H1 (cell line): Measurements from ENCODE around the gene PDGFB. TPM values are rescaled to one million over a fixed set of nuclear protein-coding genes. Genes with fewer than 3 reads are reported as not detected.
A peak's percentile ranks its signal among the peaks of the same experiment; 100 is the strongest.

Experiments
- CTCF ChIA-PET: fragments of 300-600 bp; sonication (Branson Sonifier 250); formaldehyde crosslinking; loops from one replicate; lab custom pipeline; 2021; ENCODE audit not compliant: partially characterized antibody; lab: Charles Lee
- POLR2A ChIA-PET: fragments of 300-600 bp; sonication (Branson Sonifier 250); formaldehyde crosslinking; loops from one replicate; lab custom pipeline; 2021; ENCODE audit warnings: inconsistent platforms; ENCODE audit not compliant: partially characterized antibody; lab: Charles Lee
- DNase-seq, 2 experiments: peaks; one replicate each; pipeline versions ENCODE4 v3.0.0 to v3.0.0-alpha.2; 2010 to 2022; ENCODE audit warnings: low spot score in 2 of 2, low read depth in 1 of 2, mixed read lengths in 1 of 2
- FAIRE-seq: peaks from 2 replicates; lab custom pipeline; 2011; peaks lifted over from hg19 to GRCh38; lab: Jason Lieb, UNC
- H2AFZ ChIP-seq: 2 replicates; pipeline ENCODE4 v1.8.1; 2012; ENCODE audit warnings: low read length, inconsistent platforms
- H2AK5ac ChIP-seq: 2 replicates; pipeline ENCODE4 v1.6.1; 2013; ENCODE audit warnings: low read depth, low read length
- H2BK120ac ChIP-seq: replicated peaks from 2 replicates; pipeline ENCODE3; 2013; ENCODE audit warnings: low read depth, low read length, inconsistent platforms
- H2BK12ac ChIP-seq: 2 replicates; pipeline ENCODE4 v1.6.1; 2013; ENCODE audit warnings: low read depth, low read length
- H2BK15ac ChIP-seq: 2 replicates; pipeline ENCODE4 v1.6.1; 2013; ENCODE audit warnings: low read length
- H2BK20ac ChIP-seq: 2 replicates; pipeline ENCODE4 v1.6.1; 2013; ENCODE audit warnings: low read length
- H2BK5ac ChIP-seq: 2 replicates; pipeline ENCODE4 v1.6.1; 2013; ENCODE audit warnings: low read depth, low read length
- H3K14ac ChIP-seq: 2 replicates; pipeline ENCODE4 v1.6.1; 2013; ENCODE audit warnings: inconsistent platforms; ENCODE audit not compliant: insufficient read length
- H3K18ac ChIP-seq: 2 replicates; pipeline ENCODE4 v1.6.1; 2013; ENCODE audit warnings: low read length; ENCODE audit errors: extremely low read depth
- H3K23ac ChIP-seq: 2 replicates; pipeline ENCODE4 v1.6.1; 2013; ENCODE audit warnings: inconsistent platforms; ENCODE audit not compliant: insufficient read length
- H3K23me2 ChIP-seq: 2 replicates; pipeline ENCODE4 v1.6.1; 2013; ENCODE audit warnings: low read depth, low read length
- H3K27ac ChIP-seq: 2 replicates; pipeline ENCODE4 v1.6.1; 2011; ENCODE audit warnings: low read depth, low read length, inconsistent platforms
- H3K27me3 ChIP-seq, 4 experiments: replicated peaks in 1 of 4; 1 replicate in 1 of 4; 2 replicates in 3 of 4; pipeline versions ENCODE4 v1.6.1 to v1.8.1; 2011 to 2013; ENCODE audit warnings: low read length in 3 of 4, mild to moderate bottlenecking in 3 of 4, inconsistent platforms in 2 of 4, mixed read lengths in 2 of 4, moderate library complexity in 1 of 4; ENCODE audit not compliant: control insufficient read depth in 3 of 4, insufficient read depth in 3 of 4; ENCODE audit errors: extremely low read depth in 1 of 4
- H3K36me3 ChIP-seq, 4 experiments: 2 replicates each; pipeline versions ENCODE4 v1.6.1 to v1.8.1; 2011 to 2013; ENCODE audit warnings: mild to moderate bottlenecking in 4 of 4, low read length in 3 of 4, moderate library complexity in 2 of 4, control low read depth in 1 of 4, inconsistent platforms in 1 of 4; ENCODE audit not compliant: insufficient read depth in 4 of 4, control insufficient read depth in 2 of 4
- H3K4ac ChIP-seq: replicated peaks from 2 replicates; pipeline ENCODE3; 2013; ENCODE audit warnings: low read length, low read depth, mixed read lengths, inconsistent platforms; ENCODE audit not compliant: insufficient read length
- H3K4me1 ChIP-seq, 4 experiments: replicated peaks in 1 of 4; 1 replicate in 1 of 4; 2 replicates in 3 of 4; pipeline versions ENCODE4 v1.6.1 to v1.8.1; 2011 to 2013; ENCODE audit warnings: low read length in 3 of 4, inconsistent platforms in 2 of 4, mixed read lengths in 1 of 4; ENCODE audit not compliant: insufficient read depth in 4 of 4, control insufficient read depth in 3 of 4
- H3K4me2 ChIP-seq, 2 experiments: 2 replicates each; pipeline versions ENCODE4 v1.6.1 to v1.8.1; 2011 to 2013; ENCODE audit warnings: low read depth in 2 of 2, low read length in 2 of 2, control low read depth in 1 of 2, inconsistent platforms in 1 of 2, mild to moderate bottlenecking in 1 of 2; ENCODE audit not compliant: insufficient read depth in 1 of 2
- H3K4me3 ChIP-seq, 4 experiments: fragments of 200-600, 300-600 bp in 1 of 4; sonication (generic), shearing (Covaris generic), sonication (Bioruptor Twin) in 1 of 4; 2 replicates each; pipeline versions ENCODE4 v1.5.1 to v1.8.1; 2011 to 2016; ENCODE audit warnings: low read length in 4 of 4, low read depth in 3 of 4, control low read depth in 2 of 4, inconsistent platforms in 2 of 4, mild to moderate bottlenecking in 2 of 4, mixed read lengths in 1 of 4, moderate library complexity in 1 of 4; ENCODE audit not compliant: insufficient read depth in 2 of 4; ENCODE audit errors: extremely low read depth in 1 of 4
- H3K56ac ChIP-seq: replicated peaks from 2 replicates; pipeline ENCODE3; 2013; ENCODE audit warnings: low read depth, mild to moderate bottlenecking, mixed read lengths, low read length, inconsistent platforms; ENCODE audit not compliant: insufficient read length
- H3K79me1 ChIP-seq: 2 replicates; pipeline ENCODE4 v1.6.1; 2013; ENCODE audit warnings: low read depth, low read length, control low read depth
- H3K79me2 ChIP-seq, 2 experiments: 2 replicates each; pipeline versions ENCODE4 v1.6.1 to v1.8.1; 2012 to 2013; ENCODE audit warnings: low read length in 2 of 2, mild to moderate bottlenecking in 2 of 2, inconsistent platforms in 1 of 2; ENCODE audit not compliant: insufficient read depth in 2 of 2, control insufficient read depth in 1 of 2
- H3K9ac ChIP-seq, 4 experiments: replicated peaks in 1 of 4; 1 replicate in 1 of 4; 2 replicates in 3 of 4; pipeline versions ENCODE4 v1.6.1 to v1.8.1; 2011 to 2013; ENCODE audit warnings: low read depth in 3 of 4, low read length in 3 of 4, control low read depth in 2 of 4, mild to moderate bottlenecking in 2 of 4, moderate library complexity in 2 of 4, inconsistent platforms in 1 of 4; ENCODE audit errors: extremely low read depth in 1 of 4
- H3K9me3 ChIP-seq, 2 experiments: 2 replicates each; pipeline versions ENCODE4 v1.6.1 to v1.8.1; 2012 to 2013; ENCODE audit warnings: mild to moderate bottlenecking in 2 of 2, moderate library complexity in 2 of 2, control low read depth in 1 of 2, inconsistent platforms in 1 of 2, low read depth in 1 of 2, low read length in 1 of 2, mixed read lengths in 1 of 2; ENCODE audit not compliant: insufficient read depth in 2 of 2
- H4K20me1 ChIP-seq, 2 experiments: replicated peaks in 1 of 2; 2 replicates each; pipeline versions ENCODE3 to v1.8.1; 2011 to 2013; ENCODE audit warnings: inconsistent platforms in 2 of 2, low read length in 2 of 2, mild to moderate bottlenecking in 1 of 2; ENCODE audit not compliant: insufficient read depth in 2 of 2, control insufficient read depth in 1 of 2
- H4K5ac ChIP-seq: 2 replicates; pipeline ENCODE4 v1.6.1; 2013; ENCODE audit warnings: low read length, low read depth, mixed read lengths, inconsistent platforms; ENCODE audit not compliant: insufficient read length
- H4K8ac ChIP-seq: 2 replicates; pipeline ENCODE4 v1.8.0; 2013; ENCODE audit warnings: mild to moderate bottlenecking, moderate library complexity, low read length, inconsistent platforms; ENCODE audit not compliant: insufficient read depth; ENCODE audit errors: extremely low read depth
- H4K91ac ChIP-seq: replicated peaks from 2 replicates; pipeline ENCODE3; 2013; ENCODE audit warnings: low read length, mixed read lengths, inconsistent platforms; ENCODE audit not compliant: insufficient read length
- CBX8 ChIP-seq: fragments of 300-800, 300-1000 bp; sonication (generic); IDR thresholded peaks from 2 replicates; pipeline ENCODE4 v1.7.1; 2016; ENCODE audit warnings: low read depth, low read length, borderline replicate concordance
- CHD2 ChIP-seq: IDR thresholded peaks from 2 replicates; pipeline ENCODE4 v1.6.1; 2012; ENCODE audit warnings: low read length, improper control_type of control experiment
- GTF2F1 ChIP-seq: IDR thresholded peaks from 2 replicates; pipeline ENCODE4 v1.6.1; 2012; ENCODE audit warnings: low read depth, low read length, improper control_type of control experiment, borderline replicate concordance
- HDAC2 ChIP-seq, 2 experiments: fragments of 300-600 bp in 1 of 2; sonication (generic) in 1 of 2; IDR thresholded peaks; 2 replicates each; pipeline ENCODE4 v1.6.1; 2011 to 2012; ENCODE audit warnings: low read depth in 2 of 2, low read length in 2 of 2, mild to moderate bottlenecking in 2 of 2, moderate library complexity in 2 of 2, borderline replicate concordance in 1 of 2, inconsistent platforms in 1 of 2
- HDAC6 ChIP-seq: IDR thresholded peaks from one replicate; pipeline ENCODE4 v1.7.1; 2012; ENCODE audit warnings: low read depth, mild to moderate bottlenecking, inconsistent platforms, low read length, moderate library complexity
- KDM1A ChIP-seq: fragments of 200-600, 300-600 bp; sonication (generic); IDR thresholded peaks from 2 replicates; pipeline ENCODE4 v1.7.1; 2016; ENCODE audit warnings: mild to moderate bottlenecking, low read length, borderline replicate concordance
- KDM5A ChIP-seq: fragments of 200-600 bp; IDR thresholded peaks from 2 replicates; pipeline ENCODE4 v1.7.1; 2012; ENCODE audit warnings: mild to moderate bottlenecking, low read length, inconsistent platforms, mixed read lengths
- NANOG ChIP-seq: IDR thresholded peaks from 2 replicates; pipeline ENCODE4 v1.6.1; 2011; ENCODE audit warnings: low read length, low read depth, mild to moderate bottlenecking, inconsistent platforms; ENCODE audit not compliant: insufficient read depth, poor library complexity, severe bottlenecking
- POLR2AphosphoS5 ChIP-seq: IDR thresholded peaks from 2 replicates; pipeline ENCODE4 v1.6.1; 2011; ENCODE audit warnings: low read depth, low read length
- SP2 ChIP-seq: IDR thresholded peaks from 2 replicates; pipeline ENCODE4 v1.6.1; 2012; ENCODE audit warnings: mild to moderate bottlenecking, low read length, inconsistent platforms
- WGBS, 2 experiments: shearing (Covaris generic) in 1 of 2; methylation state at CpG; one replicate each; pipeline versions ENCODE4 v1.1.6 to v1.1.7; 2013 to 2015; ENCODE audit warnings: low lambda C conversion rate in 2 of 2, mixed read lengths in 2 of 2, inconsistent platforms in 1 of 2, low coverage in 1 of 2, missing lambda C conversion rate in 1 of 2; ENCODE audit not compliant: insufficient replicate concordance in 2 of 2, insufficient coverage in 1 of 2, insufficient read length in 1 of 2; ENCODE audit errors: extremely low coverage in 1 of 2, missing lambda C conversion rate in 1 of 2; 5-methylcytosine and 5-hydroxymethylcytosine counted together
- polyA plus RNA-seq, 7 experiments: library from polyadenylated mRNA; depleted of rRNA in 3 of 7; stranded (reverse) in 5 of 7; unstranded in 2 of 7; fragments of >200 nt in 5 of 7; fragments of 200-250 nt in 2 of 7; gene quantifications; 1 replicate in 5 of 7; 2 replicates in 1 of 7; 4 replicates in 1 of 7; pipeline versions ENCODE4 v1.2.1 to v1.2.3, GENCODE V29; 2011 to 2013; ENCODE audit warnings: missing spikeins in 2 of 7, mixed read lengths in 2 of 7
- total RNA-seq: library from RNA; stranded (reverse); fragmentation: NEBNext Ultra II Directional; extraction: Animal tissue kit (Norgen Biotek cat#: 25700); gene quantifications from 2 replicates; pipeline ENCODE4 v1.2.1, GENCODE V29; 2021
- TF ChIP-seq, protein P1 (sequence below): IDR thresholded peaks from 2 replicates; pipeline ENCODE4 v1.6.1; 2012; ENCODE audit warnings: inconsistent platforms

The PDGFB gene
- total and polyA plus RNA-seq, 2 of the 8 experiments (the other 6 are each of a cell fraction or from before 2014, with no cell fraction given) = 3.9 to 8.5 TPM

DNA sequence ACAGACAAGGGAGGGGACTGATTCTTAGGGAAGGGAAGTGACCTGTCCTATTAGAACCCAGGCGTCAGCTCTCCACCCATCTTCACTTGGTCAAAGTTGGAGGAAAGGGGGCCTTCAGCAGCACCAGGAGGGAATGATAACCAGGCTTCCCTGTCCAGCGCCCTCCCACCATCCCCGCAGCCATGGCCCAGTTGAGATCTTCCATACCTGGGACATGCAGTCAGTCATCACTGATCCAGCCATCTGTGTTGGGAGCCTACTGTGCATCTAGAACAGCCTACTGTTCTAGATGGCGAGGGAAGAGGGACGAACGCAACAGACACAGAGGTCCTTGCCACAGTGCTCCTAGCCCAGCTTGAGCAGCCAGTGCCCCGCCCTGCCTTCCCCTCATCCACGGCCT, 40.6 kb downstream of the PDGFB start:
- Histone ChIP-seq H3K36me3 (no peaks in the 10 kb centered on the region), H3K23ac (no peak overlapping the region), H2BK15ac (0 out of 2 replicates have a peak overlapping the region, but pooled peaks have one; percentile 21), H3K23me2 (no peaks in the 10 kb centered on the region), H2AK5ac (no peak overlapping the region), H3K56ac (no peak overlapping the region), H2BK120ac (no peak overlapping the region), H4K8ac (no peak overlapping the region), H3K4me1 (peaks cover 0 to 9% (median 4%) of the 10 kb centered on the region in 4 experiments; a peak in 5 of 7 replicates), H3K27me3 (no peaks in the 10 kb centered on the region), H4K5ac (no peak overlapping the region), H3K4ac (no peak overlapping the region), H3K79me1 (no peaks in the 10 kb centered on the region), H3K4me3 (no peak overlapping the region), H2BK5ac (peak overlapping the region; percentile 54; the same call in 1 of the 2 replicates), H3K9ac (no peak overlapping the region), H3K79me2 (no peaks in the 10 kb centered on the region), H4K20me1 (no peaks in the 10 kb centered on the region), H3K4me2 (no peak overlapping the region), H3K18ac (peak overlapping the region; percentile 9), H3K14ac (no peak overlapping the region), H3K27ac (no peak overlapping the region), H2AFZ (no peak overlapping the region), H3K9me3 (no peaks in the 10 kb centered on the region), H4K91ac (peak overlapping the region; percentile 11), H2BK20ac (no peak overlapping the region)
- POLR2A ChIA-PET = interaction anchor here (0.7 to 3.6 kb wide), 9 partner anchors 10 to 115 kb away, joined by 3 to 20 read pairs (median 6); partner anchors contain the start of gene RPL3
- CTCF ChIA-PET = interaction anchor here (1.1 to 1.7 kb wide), 4 partner anchors 10 to 113 kb away, joined by 3 to 5 read pairs (median 4); no protein-coding TSS in a partner anchor
- DNase-seq (no peak), FAIRE-seq (no peak)
- WGBS, 2 experiments = 94% methylated on average over 8 of the region's 8 CpGs; no CpG with 5 or more reads in 1 of the 2 experiments
- no peak for TF ChIP-seq GTF2F1
- no peak for TF ChIP-seq HDAC6
- TF ChIP-seq KDM5A = no peak
- TF ChIP-seq CHD2 = no peak
- TF ChIP-seq, protein P1, sequence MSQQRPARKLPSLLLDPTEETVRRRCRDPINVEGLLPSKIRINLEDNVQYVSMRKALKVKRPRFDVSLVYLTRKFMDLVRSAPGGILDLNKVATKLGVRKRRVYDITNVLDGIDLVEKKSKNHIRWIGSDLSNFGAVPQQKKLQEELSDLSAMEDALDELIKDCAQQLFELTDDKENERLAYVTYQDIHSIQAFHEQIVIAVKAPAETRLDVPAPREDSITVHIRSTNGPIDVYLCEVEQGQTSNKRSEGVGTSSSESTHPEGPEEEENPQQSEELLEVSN = no peak
- no peak for TF ChIP-seq NANOG
- TF ChIP-seq POLR2AphosphoS5 = no peak
- no peak for TF ChIP-seq SP2
- TF ChIP-seq KDM1A = no peak
- TF ChIP-seq HDAC2 (IDR thresholded peaks at IDR 0.05; ENCODE audit: borderline replicate concordance in 1 of 2, low read depth in 2 of 2, low read length in 2 of 2) = no peak
- TF ChIP-seq CBX8 = no peak
- TF ChIP-seq, all 59 proteins: peak for 0
- H2BK12ac ChIP-seq = peak overlapping the region; percentile 91; the same call in 1 of the 2 replicates
